Mammary epithelial cell (primary cell): ENCODE results near the gene ADCY4.

Source experiments
- CTCF ChIP-seq, 2 donors: IDR thresholded peaks in 1 of 2; conservative IDR thresholded peaks in 1 of 2; 2 replicates each; pipeline ENCODE4 v1.5.1; 2011 to 2012; ENCODE audit warnings: inconsistent platforms in 2 of 2, low read length in 2 of 2, mild to moderate bottlenecking in 2 of 2, control low read depth in 1 of 2, low read depth in 1 of 2; ENCODE audit not compliant: insufficient read depth in 1 of 2; ENCODE audit errors: extremely low read depth in 1 of 2
- EZH2 ChIP-seq: IDR thresholded peaks from 2 replicates; pipeline ENCODE4 v1.6.1; 2012; ENCODE audit warnings: low read length, inconsistent platforms, borderline replicate concordance

- TF ChIP-seq CTCF (conservative IDR thresholded peaks at IDR 0.05 in 1 of 2, IDR thresholded peaks at IDR 0.05 in 1 of 2; ENCODE audit: extremely low read depth in 1 of 2, insufficient read depth in 1 of 2, low read depth in 1 of 2, low read length in 2 of 2) (no peak), EZH2 (no peak)
Observed at GRCh38 chr14:24349742-24350141, 14.9 kb upstream of the ADCY4 start.
